ENCODE measurements around the gene PLA2G2C.

- no peak for TF ChIP-seq CTCF (IDR thresholded peaks at IDR 0.05; ENCODE audit: low read depth, low read length)
- TF ChIP-seq EZH2phosphoT487 (IDR thresholded peaks at IDR 0.05; ENCODE audit: low read depth): no peak
These were observed 70.4 kb downstream of the PLA2G2C start for GRCh38 chr1:20115916-20116315.
